ENCODE data around the gene EIF4A3. TPM values are rescaled to one million over a fixed set of nuclear protein-coding genes. Genes with fewer than 3 reads are reported as not detected.

EIF4A3 gene
- polyA plus RNA-seq, 6 donors from 2014 or later: 57.1 to 75.2 (median 64.0) TPM

GRCh38 chr17:80111702-80112470, 35.0 kb downstream of the EIF4A3 start:
- Mint-ChIP-seq H3K9me3 (peaks cover 0 to 8% (median 5%) of the 10 kb centered on the region in 7 donors), H3K27me3 (no peaks in the 10 kb centered on the region)

GRCh38 chr17:80110927-80111701, 35.8 kb downstream of the EIF4A3 start:
- H3K36me3 Mint-ChIP-seq: peaks cover 0 to 7% of the 10 kb centered on the region in 2 donors
- peaks cover 8 to 12% (median 11%) of the 10 kb centered on the region in 3 donors for H3K4me1 Mint-ChIP-seq
- ATAC-seq (ENCODE audit: low read depth in 2 of 2) (no peak), DNase-seq (no peak)
- H3K27me3 Mint-ChIP-seq: no peaks in the 10 kb centered on the region
- peaks cover 0 to 8% (median 5%) of the 10 kb centered on the region in 7 donors for H3K9me3 Mint-ChIP-seq
- peak overlapping the region in 1 of 6 donors; percentile 88 for H3K27ac Mint-ChIP-seq
- peak overlapping the region in 1 of 8 donors; percentile 73 for H3K4me3 Mint-ChIP-seq

More at GRCh38 chr17:80111702-80112470, 35.0 kb downstream of the EIF4A3 start:
- peaks cover 8 to 12% (median 11%) of the 10 kb centered on the region in 3 donors for H3K4me1 Mint-ChIP-seq
- H3K27ac Mint-ChIP-seq: no peak overlapping the region
- peak overlapping the region in 1 of 8 donors; percentile 73 for H3K4me3 Mint-ChIP-seq
- peaks cover 0 to 7% of the 10 kb centered on the region in 2 donors for H3K36me3 Mint-ChIP-seq
- DNase-seq (no peak), ATAC-seq (ENCODE audit: low read depth in 2 of 2) (no peak)

- Mint-ChIP-seq H3K27ac (no peak overlapping the region), H3K4me3 (no peak overlapping the region), H3K27me3 (no peaks in the 10 kb centered on the region), H3K9me3 (peaks cover 0 to 7% (median 3%) of the 10 kb centered on the region in 7 donors), H3K36me3 (peaks cover 0 to 7% of the 10 kb centered on the region in 2 donors), H3K4me1 (peaks cover 8 to 12% (median 11%) of the 10 kb centered on the region in 3 donors)
- ATAC-seq (ENCODE audit: low read depth in 2 of 2): no peak
- DNase-seq: no peak
Observed at GRCh38 chr17:80110447-80110812, 36.5 kb downstream of the EIF4A3 start.

- ATAC-seq (ENCODE audit: low read depth in 2 of 2): no peak
- Mint-ChIP-seq H3K27ac (no peak overlapping the region), H3K9me3 (peaks cover 0 to 3% (median 0%) of the 10 kb centered on the region in 7 donors), H3K27me3 (no peaks in the 10 kb centered on the region), H3K4me3 (no peak overlapping the region), H3K4me1 (peaks cover 8 to 12% (median 11%) of the 10 kb centered on the region in 3 donors), H3K36me3 (peaks cover 0 to 2% of the 10 kb centered on the region in 2 donors)
- no peak for DNase-seq
Observed at GRCh38 chr17:80109713-80110446, 37.0 kb downstream of the EIF4A3 start.

- H3K4me3 Mint-ChIP-seq: peak overlapping the region in 1 of 8 donors; percentile 35
- peaks cover 0 to under 1% (median 0%) of the 10 kb centered on the region in 7 donors for H3K9me3 Mint-ChIP-seq
- H3K27me3 Mint-ChIP-seq: no peaks in the 10 kb centered on the region
- no peaks in the 10 kb centered on the region for H3K36me3 Mint-ChIP-seq
- ATAC-seq (ENCODE audit: low read depth in 2 of 2) (no peak), DNase-seq (no peak)
- no peak overlapping the region for H3K27ac Mint-ChIP-seq
- H3K4me1 Mint-ChIP-seq: peaks cover 8 to 12% (median 11%) of the 10 kb centered on the region in 3 donors
Observed at GRCh38 chr17:80109066-80109660, 37.8 kb downstream of the EIF4A3 start.

GRCh38 chr17:80108036-80108971, 38.6 kb downstream of the EIF4A3 start:
- ATAC-seq (ENCODE audit: low read depth in 2 of 2) (no peak), DNase-seq (no peak)
- Mint-ChIP-seq H3K27me3 (no peaks in the 10 kb centered on the region), H3K4me1 (peaks cover 8 to 16% (median 14%) of the 10 kb centered on the region in 3 donors), H3K27ac (no peak overlapping the region), H3K9me3 (no peaks in the 10 kb centered on the region), H3K4me3 (peak overlapping the region in 1 of 8 donors; percentile 25), H3K36me3 (no peaks in the 10 kb centered on the region)

GRCh38 chr17:80107231-80108021, 39.5 kb downstream of the EIF4A3 start:
- H3K27ac Mint-ChIP-seq: no peak overlapping the region
- H3K4me3 Mint-ChIP-seq: no peak overlapping the region
- peaks cover 2 to 15% (median 11%) of the 10 kb centered on the region in 3 donors for H3K4me1 Mint-ChIP-seq
- H3K9me3 Mint-ChIP-seq: no peaks in the 10 kb centered on the region
- DNase-seq (no peak), ATAC-seq (ENCODE audit: low read depth in 2 of 2) (no peak)
- no peaks in the 10 kb centered on the region for H3K27me3 Mint-ChIP-seq
- no peaks in the 10 kb centered on the region for H3K36me3 Mint-ChIP-seq

GRCh38 chr17:80106751-80107150, 40.2 kb downstream of the EIF4A3 start:
- H3K4me1 Mint-ChIP-seq: peaks cover 5 to 21% (median 15%) of the 10 kb centered on the region in 3 donors
- no peaks in the 10 kb centered on the region for H3K36me3 Mint-ChIP-seq
- ATAC-seq (ENCODE audit: low read depth in 2 of 2) (no peak), DNase-seq (no peak)
- no peaks in the 10 kb centered on the region for H3K9me3 Mint-ChIP-seq
- no peaks in the 10 kb centered on the region for H3K27me3 Mint-ChIP-seq
- no peak overlapping the region for H3K4me3 Mint-ChIP-seq
- H3K27ac Mint-ChIP-seq: no peak overlapping the region

GRCh38 chr17:80106176-80106575, 40.8 kb downstream of the EIF4A3 start:
- Mint-ChIP-seq H3K36me3 (no peaks in the 10 kb centered on the region), H3K4me1 (peaks cover 8 to 19% (median 16%) of the 10 kb centered on the region in 3 donors), H3K27ac (no peak overlapping the region), H3K27me3 (no peaks in the 10 kb centered on the region), H3K9me3 (no peaks in the 10 kb centered on the region), H3K4me3 (peak overlapping the region in 1 of 8 donors; percentile 53)
- DNase-seq (no peak), ATAC-seq (ENCODE audit: low read depth in 2 of 2) (no peak)

GRCh38 chr17:80105762-80106161, 41.2 kb downstream of the EIF4A3 start:
- H3K27me3 Mint-ChIP-seq: no peaks in the 10 kb centered on the region
- no peak for ATAC-seq (ENCODE audit: low read depth in 2 of 2)
- no peaks in the 10 kb centered on the region for H3K9me3 Mint-ChIP-seq
- DNase-seq: no peak
- peaks cover 11 to 21% (median 20%) of the 10 kb centered on the region in 3 donors for H3K4me1 Mint-ChIP-seq
- no peaks in the 10 kb centered on the region for H3K36me3 Mint-ChIP-seq
- H3K4me3 Mint-ChIP-seq: peak overlapping the region in 1 of 8 donors; percentile 53
- no peak overlapping the region for H3K27ac Mint-ChIP-seq

GRCh38 chr17:80104956-80105375, 42.0 kb downstream of the EIF4A3 start:
- ATAC-seq (ENCODE audit: low read depth in 2 of 2) (no peak), DNase-seq (no peak)
- peaks cover 16 to 29% (median 28%) of the 10 kb centered on the region in 3 donors for H3K4me1 Mint-ChIP-seq
- H3K27me3 Mint-ChIP-seq: no peaks in the 10 kb centered on the region
- H3K9me3 Mint-ChIP-seq: no peaks in the 10 kb centered on the region
- no peaks in the 10 kb centered on the region for H3K36me3 Mint-ChIP-seq
- H3K27ac Mint-ChIP-seq: no peak overlapping the region
- peak overlapping the region in 1 of 8 donors; percentile 36 for H3K4me3 Mint-ChIP-seq
